GM12878 (cell line): ENCODE results near the gene RGS2. TPM values are rescaled to one million over a fixed set of nuclear protein-coding genes. Genes with fewer than 3 reads are reported as not detected.
A peak's percentile ranks its signal among the peaks of the same experiment; 100 is the strongest.

Experiments
- ASH2L ChIP-seq: fragments of 300-600, 200-600 bp; sonication (generic); IDR thresholded peaks from 2 replicates; pipeline ENCODE4 v1.6.1; 2017; ENCODE audit warnings: low read depth, mild to moderate bottlenecking, borderline replicate concordance
- ATF2 ChIP-seq: IDR thresholded peaks from 2 replicates; pipeline ENCODE4 v1.6.1; 2012; ENCODE audit warnings: low read length, inconsistent platforms
- CEBPB ChIP-seq, 2 experiments: fragments of 150-350 bp in 1 of 2; IDR thresholded peaks; 2 replicates each; pipeline ENCODE4 v1.6.1; 2012 to 2014; ENCODE audit warnings: low read depth in 2 of 2, low read length in 2 of 2, borderline replicate concordance in 1 of 2, inconsistent platforms in 1 of 2
- CUX1 ChIP-seq: IDR thresholded peaks from 2 replicates; pipeline ENCODE4 v1.6.1; 2012; ENCODE audit warnings: improper control_type of control experiment, low read depth, low read length; ENCODE audit not compliant: insufficient replicate concordance
- EP300 ChIP-seq, 2 experiments: fragments of 150-350 bp in 1 of 2; IDR thresholded peaks; 2 replicates each; pipeline ENCODE4 v1.6.1; 2011 to 2012; ENCODE audit warnings: low read depth in 2 of 2, low read length in 2 of 2, borderline replicate concordance in 1 of 2, improper control_type of control experiment in 1 of 2, inconsistent platforms in 1 of 2; ENCODE audit not compliant: control insufficient read depth in 1 of 2
- RUNX3 ChIP-seq: IDR thresholded peaks from 2 replicates; pipeline ENCODE4 v1.6.1; 2012; ENCODE audit warnings: low read length, inconsistent platforms
- SMAD1 ChIP-seq: fragments of 450-650 bp; IDR thresholded peaks from 2 replicates; pipeline ENCODE4 v1.6.1; 2018; ENCODE audit warnings: mild to moderate bottlenecking, low read depth; ENCODE audit not compliant: partially characterized antibody
- SMC3 ChIP-seq: IDR thresholded peaks from 2 replicates; pipeline ENCODE4 v1.6.1; 2011; ENCODE audit warnings: low read length, improper control_type of control experiment, borderline replicate concordance
- SREBF1 ChIP-seq: IDR thresholded peaks from 2 replicates; pipeline ENCODE4 v1.6.1; 2012; ENCODE audit warnings: mild to moderate bottlenecking, low read length
- STAT3 ChIP-seq: IDR thresholded peaks from 2 replicates; pipeline ENCODE4 v1.6.1; 2011; ENCODE audit warnings: low read depth, low read length, improper control_type of control experiment
- ZNF24 ChIP-seq: fragments of 450-650 bp; IDR thresholded peaks from 2 replicates; pipeline ENCODE4 v1.6.1; 2017; ENCODE audit warnings: antibody characterized with exemption, mild to moderate bottlenecking
- polyA plus RNA-seq, 11 experiments: library from polyadenylated mRNA; depleted of rRNA in 4 of 11; unstranded in 6 of 11; stranded (reverse) in 5 of 11; fragments of >200 nt; fragmentation: Nextera tagmentation in 4 of 11; fragmentation: Illumina TruSeq in 1 of 11; extraction: Ambion mirVana in 4 of 11; extraction: Trizol in 1 of 11; gene quantifications; 1 replicate in 1 of 11; 2 replicates in 10 of 11; pipeline versions ENCODE4 v1.2.1 to v1.2.3, GENCODE V29; 2011 to 2016; ENCODE audit warnings: inconsistent platforms in 2 of 11, missing spikeins in 2 of 11, low read depth in 1 of 11
- total RNA-seq, 4 experiments: library from RNA; depleted of rRNA in 3 of 4; stranded (reverse); fragments of >200 nt in 3 of 4; fragmentation: Illumina TruSeq in 1 of 4; extraction: Trizol in 1 of 4; gene quantifications; 2 replicates each; pipeline versions ENCODE4 v1.2.1 to v1.2.3, GENCODE V29; 2013 to 2021

RGS2 gene
- total and polyA plus RNA-seq, 10 of the 15 experiments (the other 5 are each of a cell fraction or from before 2014, with no cell fraction given), result 0.27 to 2.3 (median 0.98) TPM

- TF ChIP-seq SREBF1, result no peak
- TF ChIP-seq SMC3, result peak; percentile 73; the same call in 1 of the 2 replicates
- TF ChIP-seq ATF2, result peak; percentile 64
- TF ChIP-seq CEBPB (IDR thresholded peaks at IDR 0.05; ENCODE audit: borderline replicate concordance in 1 of 2, low read depth in 2 of 2, low read length in 2 of 2), result 0 out of 4 replicates have a peak, but pooled peaks of 1 of the 2 experiments have one; percentile 55
- TF ChIP-seq ASH2L, result no peak
- no peak for TF ChIP-seq CUX1
- peak in 1 of 2 experiments; percentile 49; a peak in 1 of 4 replicates for TF ChIP-seq EP300 (IDR thresholded peaks at IDR 0.05; ENCODE audit: borderline replicate concordance in 1 of 2, control insufficient read depth in 1 of 2, low read depth in 2 of 2, low read length in 2 of 2)
- 0 out of 2 replicates have a peak, but pooled peaks have one; percentile 17 for TF ChIP-seq STAT3
- peak; percentile 76 for TF ChIP-seq RUNX3
- TF ChIP-seq SMAD1, result no peak
- TF ChIP-seq ZNF24, result 0 out of 2 replicates have a peak, but pooled peaks have one; percentile 15
Observed at GRCh38 chr1:192805832-192806323, 3.0 kb upstream of the RGS2 start (continued).
